HuH-7.5 (cell line): ENCODE results near the gene ST6GALNAC3.
"Not testable (repeated sequence)": the region's sequence is repeated elsewhere in the genome, so short reads cannot be mapped to it uniquely, and the experiment has no call there.

Source experiments
- DNase-seq: peaks from one replicate; pipeline ENCODE4 v3.0.0; 2011; ENCODE audit warnings: low spot score

The ST6GALNAC3 gene

GRCh38 chr1:76341816-76342215, 267.3 kb downstream of the ST6GALNAC3 start:
- DNase-seq, result not testable (repeated sequence)

GRCh38 chr1:76343356-76343755, 268.8 kb downstream of the ST6GALNAC3 start:
- DNase-seq, result no peak

GRCh38 chr1:76351655-76352054, 277.1 kb downstream of the ST6GALNAC3 start:
- DNase-seq, result no peak

GRCh38 chr1:76352741-76353435, 278.3 kb downstream of the ST6GALNAC3 start:
- no peak for DNase-seq

GRCh38 chr1:76354236-76354635, 279.7 kb downstream of the ST6GALNAC3 start:
- DNase-seq, result no peak

- DNase-seq, result no peak
Measured at GRCh38 chr1:76366726-76367125, 292.2 kb downstream of the ST6GALNAC3 start.

GRCh38 chr1:76371941-76372340, 297.4 kb downstream of the ST6GALNAC3 start:
- no peak for DNase-seq

GRCh38 chr1:76374086-76374485, 299.5 kb downstream of the ST6GALNAC3 start:
- DNase-seq, result no peak

- no peak for DNase-seq
Measured at GRCh38 chr1:76377247-76377646, 302.7 kb downstream of the ST6GALNAC3 start.

- DNase-seq, result no peak
Measured at GRCh38 chr1:76379506-76379905, 305.0 kb downstream of the ST6GALNAC3 start.

GRCh38 chr1:76381450-76382097, 307.0 kb downstream of the ST6GALNAC3 start:
- DNase-seq, result no peak

- DNase-seq, result no peak
Measured at GRCh38 chr1:76388261-76388660, 313.7 kb downstream of the ST6GALNAC3 start.

GRCh38 chr1:76390456-76390855, 315.9 kb downstream of the ST6GALNAC3 start:
- no peak for DNase-seq

GRCh38 chr1:76395059-76395458, 320.5 kb downstream of the ST6GALNAC3 start:
- no peak for DNase-seq

GRCh38 chr1:76402128-76402527, 327.6 kb downstream of the ST6GALNAC3 start:
- DNase-seq, result no peak

GRCh38 chr1:76408303-76408702, 333.8 kb downstream of the ST6GALNAC3 start:
- DNase-seq, result no peak

GRCh38 chr1:76410499-76410898, 336.0 kb downstream of the ST6GALNAC3 start:
- no peak for DNase-seq

GRCh38 chr1:76418531-76418930, 344.0 kb downstream of the ST6GALNAC3 start:
- DNase-seq, result no peak

- DNase-seq, result no peak
Measured at GRCh38 chr1:76419603-76420002, 345.1 kb downstream of the ST6GALNAC3 start.

- DNase-seq, result no peak
Measured at GRCh38 chr1:76425201-76426145, 350.9 kb downstream of the ST6GALNAC3 start.

GRCh38 chr1:76426606-76427005, 352.1 kb downstream of the ST6GALNAC3 start:
- DNase-seq, result no peak

GRCh38 chr1:76428028-76428427, 353.5 kb downstream of the ST6GALNAC3 start:
- no peak for DNase-seq

- no peak for DNase-seq
Measured at GRCh38 chr1:76430531-76430930, 356.0 kb downstream of the ST6GALNAC3 start.
